SK-N-SH (cell line): ENCODE results near the gene HOXC4. TPM values are rescaled to one million over a fixed set of nuclear protein-coding genes. Genes with fewer than 3 reads are reported as not detected.

Source experiments
- CTCF ChIA-PET: fragments of 300-600, 350-600 bp; formaldehyde crosslinking; extraction: SDS; loops from one replicate; lab custom pipeline; 2021; lab: Yijun Ruan, JAX
- POLR2A ChIA-PET: fragments of 350-600 bp; sonication (Branson Sonifier 250); formaldehyde crosslinking; extraction: SDS; loops from one replicate; lab custom pipeline; 2020; ENCODE audit warnings: antibody characterized with exemption, inconsistent platforms; lab: Yijun Ruan, JAX
- DNase-seq: peaks from one replicate; pipeline ENCODE4 v3.0.0; 2012
- H2AFZ ChIP-seq: fragments of 200-600 bp; sonication (generic); 2 replicates; pipeline ENCODE4 v1.8.1; 2016; ENCODE audit warnings: antibody characterized with exemption, mild to moderate bottlenecking, low read depth
- H3F3A ChIP-seq: fragments of 200-600 bp; sonication (generic); replicated peaks from 2 replicates; pipeline ENCODE3; 2016; ENCODE audit warnings: antibody characterized with exemption, mild to moderate bottlenecking; ENCODE audit not compliant: insufficient read depth
- H3K27ac ChIP-seq, 2 experiments: fragments of 200-500 bp in 1 of 2; fragments of 200-600 bp in 1 of 2; sonication (Bioruptor generic) in 1 of 2; sonication (generic), shearing (Covaris generic) in 1 of 2; 2 replicates each; pipeline versions ENCODE4 v1.5.1 to v1.6.1; 2014 to 2016; ENCODE audit warnings: low read depth in 2 of 2, inconsistent platforms in 1 of 2, low read length in 1 of 2, mild to moderate bottlenecking in 1 of 2, mixed read lengths in 1 of 2
- H3K27me3 ChIP-seq: fragments of 200-600 bp; sonication (generic), shearing (Covaris generic); 2 replicates; pipeline ENCODE4 v1.6.1; 2016; ENCODE audit warnings: mixed run types; ENCODE audit not compliant: insufficient read depth
- H3K36me3 ChIP-seq, 2 experiments: fragments of 200-500 bp in 1 of 2; fragments of 200-600 bp in 1 of 2; sonication (Bioruptor generic) in 1 of 2; sonication (generic) in 1 of 2; replicated peaks in 1 of 2; 2 replicates each; pipeline versions ENCODE3 to v1.5.1; 2014 to 2016; ENCODE audit warnings: low read length in 1 of 2, mild to moderate bottlenecking in 1 of 2; ENCODE audit not compliant: insufficient read depth in 2 of 2, control insufficient read depth in 1 of 2
- H3K4me1 ChIP-seq, 2 experiments: fragments of 200-500 bp in 1 of 2; fragments of 200-600 bp in 1 of 2; sonication (Bioruptor generic) in 1 of 2; sonication (generic), shearing (Covaris generic) in 1 of 2; 2 replicates each; pipeline versions ENCODE4 v1.5.1 to v1.6.1; 2014 to 2016; ENCODE audit warnings: low read depth in 1 of 2, low read length in 1 of 2, mixed run types in 1 of 2; ENCODE audit not compliant: insufficient read depth in 2 of 2, control insufficient read depth in 1 of 2
- H3K4me2 ChIP-seq: fragments of 200-600 bp; sonication (generic), shearing (Covaris generic); 2 replicates; pipeline ENCODE4 v1.6.1; 2017; ENCODE audit warnings: mixed run types
- H3K4me3 ChIP-seq, 2 experiments: fragments of 200-500 bp in 1 of 2; fragments of 200-600 bp in 1 of 2; sonication (Bioruptor generic) in 1 of 2; sonication (generic), shearing (Covaris generic) in 1 of 2; 2 replicates each; pipeline versions ENCODE4 v1.5.1 to v1.8.1; 2014 to 2016; ENCODE audit warnings: low read depth in 2 of 2, inconsistent platforms in 1 of 2, low read length in 1 of 2, mild to moderate bottlenecking in 1 of 2, mixed read lengths in 1 of 2, moderate library complexity in 1 of 2
- H3K79me2 ChIP-seq: fragments of 200-600 bp; sonication (generic); 2 replicates; pipeline ENCODE4 v1.8.1; 2017; ENCODE audit warnings: mild to moderate bottlenecking; ENCODE audit not compliant: insufficient read depth
- H3K9ac ChIP-seq: fragments of 200-600 bp; sonication (generic); 2 replicates; pipeline ENCODE4 v1.6.1; 2017; ENCODE audit warnings: mixed run types
- H3K9me2 ChIP-seq: fragments of 200-600 bp; sonication (generic); 2 replicates; pipeline ENCODE4 v1.6.1; 2017; ENCODE audit warnings: mixed run types
- H3K9me3 ChIP-seq: fragments of 200-600 bp; sonication (generic); 2 replicates; pipeline ENCODE4 v1.6.1; 2017; ENCODE audit warnings: mixed run types, mild to moderate bottlenecking, moderate library complexity
- H4K20me1 ChIP-seq: fragments of 200-600 bp; sonication (generic); 2 replicates; pipeline ENCODE4 v1.6.1; 2017; ENCODE audit warnings: mild to moderate bottlenecking, mixed run types; ENCODE audit not compliant: insufficient read depth
- CHD2 ChIP-seq: fragments of 150-350 bp; IDR thresholded peaks from 2 replicates; pipeline ENCODE4 v1.6.1; 2018; ENCODE audit warnings: low read length; ENCODE audit not compliant: partially characterized antibody
- EZH2phosphoT487 ChIP-seq: fragments of 200-600 bp; sonication (generic); IDR thresholded peaks from 2 replicates; pipeline ENCODE4 v1.6.1; 2017; ENCODE audit warnings: low read depth, mixed run types, mild to moderate bottlenecking, antibody characterized with exemption, moderate library complexity, borderline replicate concordance
- FOSL2 ChIP-seq: IDR thresholded peaks from 2 replicates; pipeline ENCODE4 v1.4.0; 2012; ENCODE audit warnings: low read depth, mild to moderate bottlenecking, moderate library complexity, borderline replicate concordance
- FOXM1 ChIP-seq: IDR thresholded peaks from 2 replicates; pipeline ENCODE4 v1.4.0; 2012; ENCODE audit warnings: low read depth, mild to moderate bottlenecking
- GATA2 ChIP-seq: sonication (generic); formaldehyde crosslinking; IDR thresholded peaks from 2 replicates; pipeline ENCODE4 v1.5.0; 2020; ENCODE audit warnings: mild to moderate bottlenecking, missing genetic modification reagents
- JUND ChIP-seq: IDR thresholded peaks from 2 replicates; pipeline ENCODE4 v1.4.0; 2012
- MXI1 ChIP-seq: IDR thresholded peaks from 2 replicates; pipeline ENCODE4 v1.6.1; 2012; ENCODE audit warnings: mild to moderate bottlenecking, low read depth, low read length, improper control_type of control experiment
- NFIC ChIP-seq: IDR thresholded peaks from 2 replicates; pipeline ENCODE4 v1.4.0; 2012; ENCODE audit warnings: borderline replicate concordance
- POLR2AphosphoS5 ChIP-seq: IDR thresholded peaks from 2 replicates; pipeline ENCODE4 v1.6.1; 2012; ENCODE audit warnings: low read depth, low read length
- RAD21 ChIP-seq: IDR thresholded peaks from 2 replicates; pipeline ENCODE4 v1.6.1; 2012; ENCODE audit warnings: mild to moderate bottlenecking, low read length
- RCOR1 ChIP-seq: fragments of 150-350 bp; IDR thresholded peaks from 2 replicates; pipeline ENCODE4 v1.6.1; 2017; ENCODE audit warnings: antibody characterized with exemption, low read length
- RFX5 ChIP-seq: IDR thresholded peaks from 2 replicates; pipeline ENCODE4 v1.6.1; 2012; ENCODE audit warnings: mild to moderate bottlenecking, improper control_type of control experiment, low read length
- RXRA ChIP-seq: IDR thresholded peaks from 2 replicates; pipeline ENCODE4 v1.4.0; 2012; ENCODE audit warnings: low read depth, mild to moderate bottlenecking, borderline replicate concordance
- SMC3 ChIP-seq: IDR thresholded peaks from 2 replicates; pipeline ENCODE4 v1.6.1; 2012; ENCODE audit warnings: low read depth, low read length, improper control_type of control experiment
- TAF1 ChIP-seq: IDR thresholded peaks from 2 replicates; pipeline ENCODE4 v1.6.1; 2012; ENCODE audit warnings: low read depth, mild to moderate bottlenecking, low read length, moderate library complexity, borderline replicate concordance
- WGBS: methylation state at CpG from one replicate; pipeline ENCODE4 v1.1.6; 2017; ENCODE audit warnings: low lambda C conversion rate; 5-methylcytosine and 5-hydroxymethylcytosine counted together
- polyA plus RNA-seq, 3 experiments: library from polyadenylated mRNA; depleted of rRNA; stranded (reverse); fragments of >200 nt; gene quantifications; 2 replicates each; pipeline ENCODE4 v1.2.3, GENCODE V29; 2012
- TF ChIP-seq, protein P1 (sequence below): IDR thresholded peaks from 2 replicates; pipeline ENCODE4 v1.4.0; 2012; ENCODE audit warnings: low read depth, borderline replicate concordance
- TF ChIP-seq, protein P2 (sequence below): IDR thresholded peaks from 2 replicates; pipeline ENCODE4 v1.4.0; 2012; ENCODE audit warnings: low read depth, borderline replicate concordance
- TF ChIP-seq, protein P3 (sequence below): IDR thresholded peaks from 2 replicates; pipeline ENCODE4; 2012

The HOXC4 gene
- polyA plus RNA-seq, 1 of the 3 experiments (the other 2 are of a cell fraction), result 3.7 TPM

DNA sequence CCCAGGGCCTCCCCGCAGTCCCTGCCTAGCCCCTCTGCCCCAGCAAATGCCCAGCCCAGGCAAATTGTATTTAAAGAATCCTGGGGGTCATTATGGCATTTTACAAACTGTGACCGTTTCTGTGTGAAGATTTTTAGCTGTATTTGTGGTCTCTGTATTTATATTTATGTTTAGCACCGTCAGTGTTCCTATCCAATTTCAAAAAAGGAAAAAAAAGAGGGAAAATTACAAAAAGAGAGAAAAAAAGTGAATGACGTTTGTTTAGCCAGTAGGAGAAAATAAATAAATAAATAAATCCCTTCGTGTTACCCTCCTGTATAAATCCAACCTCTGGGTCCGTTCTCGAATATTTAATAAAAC lies 23.2 kb upstream of the HOXC4 start:
- no peak overlapping the region for H3K9ac ChIP-seq
- no peak overlapping the region for H3K27ac ChIP-seq
- H3F3A ChIP-seq, result peaks cover 4% of the 10 kb centered on the region
- H3K9me2 ChIP-seq, result no peaks in the 10 kb centered on the region
- peaks cover 0 to 30% of the 10 kb centered on the region in 2 experiments; a peak in 1 of 4 replicates for H3K4me1 ChIP-seq
- no peak overlapping the region for H3K4me2 ChIP-seq
- no peak for DNase-seq
- no peaks in the 10 kb centered on the region for H4K20me1 ChIP-seq
- H3K36me3 ChIP-seq, result no peaks in the 10 kb centered on the region
- WGBS, result 90% methylated on average over 6 of the region's 7 CpGs
- H2AFZ ChIP-seq, result no peak overlapping the region
- H3K4me3 ChIP-seq, result no peak overlapping the region
- H3K79me2 ChIP-seq, result no peaks in the 10 kb centered on the region
- POLR2A ChIA-PET, result no interaction called here
- H3K9me3 ChIP-seq, result no peaks in the 10 kb centered on the region
- no peaks in the 10 kb centered on the region for H3K27me3 ChIP-seq
- CTCF ChIA-PET, result interaction anchor here (1.5 to 23.2 kb wide), 7 partner anchors 24 to 184 kb away, joined by 4 to 548 read pairs (median 56); partner anchors contain the start of genes HOXC10, HOXC4, HOXC8 and SMUG1
- TF ChIP-seq MXI1, result no peak
- no peak for TF ChIP-seq GATA2 (CRISPR knock-in tag)
- TF ChIP-seq RXRA, result no peak
- TF ChIP-seq SMC3, result no peak

DNA sequence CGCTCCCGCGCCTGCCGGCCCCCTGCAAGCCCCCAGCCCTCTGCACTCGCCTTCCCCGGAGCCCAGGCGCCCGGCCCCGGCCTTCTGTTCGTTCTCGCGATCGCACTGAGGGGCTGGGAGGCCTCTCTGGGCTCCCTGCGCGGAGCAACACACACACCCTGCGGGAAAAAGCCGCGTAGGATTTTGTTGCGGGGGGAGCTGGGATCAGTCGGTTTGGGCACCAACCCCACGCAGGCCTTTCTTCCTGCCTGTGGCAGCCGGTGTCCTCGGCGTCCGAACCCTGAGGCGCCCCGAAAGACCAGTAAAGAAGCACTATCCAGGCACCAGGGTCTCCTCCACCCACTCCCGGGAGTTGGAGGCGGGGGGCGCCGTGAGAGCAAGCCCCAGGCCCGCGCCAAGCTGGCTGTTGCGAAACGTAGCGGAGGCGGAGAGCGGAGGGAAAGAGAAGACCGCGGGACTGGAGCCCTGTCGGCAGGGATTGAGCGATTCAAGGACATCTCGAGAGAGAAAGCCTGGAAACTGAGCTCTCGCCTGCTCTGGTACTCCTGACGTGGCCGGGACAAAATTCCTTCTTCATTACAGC lies 22.7 kb upstream of the HOXC4 start:
- H3K27me3 ChIP-seq, result no peaks in the 10 kb centered on the region
- CTCF ChIA-PET, result interaction anchor here (1.5 to 23.2 kb wide), 7 partner anchors 8 to 184 kb away, joined by 4 to 548 read pairs (median 56); partner anchors contain the start of genes HOXC4, HOXC8 and SMUG1

DNA sequence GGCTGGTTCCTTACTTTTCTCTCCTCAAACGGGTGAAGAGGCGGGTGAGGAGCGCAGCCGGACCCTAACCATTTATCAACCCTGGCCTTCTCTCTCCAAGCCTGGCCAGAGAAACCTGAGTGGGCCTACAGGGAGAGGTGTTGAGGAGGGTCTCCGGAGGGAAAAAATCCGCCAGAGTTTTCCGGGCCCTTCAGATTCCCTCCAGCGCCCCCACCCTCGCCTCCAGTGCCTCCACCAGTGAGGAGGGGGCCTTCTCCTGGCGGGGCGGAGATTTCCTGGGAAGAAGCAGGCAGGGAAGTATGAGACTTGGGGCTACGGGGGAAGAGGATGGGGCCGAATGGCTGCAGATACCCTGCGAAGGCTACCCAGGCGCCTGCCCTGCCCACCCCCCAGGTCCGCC lies 22.2 kb upstream of the HOXC4 start:
- WGBS, result 96% methylated on average over 11 of the region's 16 CpGs
- Histone ChIP-seq H2AFZ (no peak overlapping the region), H3K4me2 (no peak overlapping the region), H3K36me3 (no peaks in the 10 kb centered on the region), H3K4me1 (peaks cover 0 to 33% of the 10 kb centered on the region in 2 experiments; a peak in 1 of 4 replicates), H4K20me1 (no peaks in the 10 kb centered on the region), H3K4me3 (no peak overlapping the region), H3K27ac (no peak overlapping the region), H3K9me3 (no peaks in the 10 kb centered on the region), H3K27me3 (no peaks in the 10 kb centered on the region), H3F3A (peaks cover 6% of the 10 kb centered on the region), H3K9me2 (no peaks in the 10 kb centered on the region), H3K79me2 (no peaks in the 10 kb centered on the region), H3K9ac (no peak overlapping the region)
- ChIA-PET CTCF (interaction anchor here (1.0 to 23.2 kb wide), 11 partner anchors 9 to 183 kb away, joined by 4 to 548 read pairs (median 42); partner anchors contain the start of genes HOXC10, HOXC4, HOXC8 and SMUG1), POLR2A (interaction anchor here (2.2 kb wide), 1 partner anchor 22 kb away, joined by 18 read pairs; the partner anchor contains the start of gene HOXC4)
- no peak for DNase-seq
- TF ChIP-seq CHD2, result no peak
- no peak for TF ChIP-seq JUND
- no peak for TF ChIP-seq RAD21
- TF ChIP-seq RFX5, result no peak
- TF ChIP-seq, protein P1, sequence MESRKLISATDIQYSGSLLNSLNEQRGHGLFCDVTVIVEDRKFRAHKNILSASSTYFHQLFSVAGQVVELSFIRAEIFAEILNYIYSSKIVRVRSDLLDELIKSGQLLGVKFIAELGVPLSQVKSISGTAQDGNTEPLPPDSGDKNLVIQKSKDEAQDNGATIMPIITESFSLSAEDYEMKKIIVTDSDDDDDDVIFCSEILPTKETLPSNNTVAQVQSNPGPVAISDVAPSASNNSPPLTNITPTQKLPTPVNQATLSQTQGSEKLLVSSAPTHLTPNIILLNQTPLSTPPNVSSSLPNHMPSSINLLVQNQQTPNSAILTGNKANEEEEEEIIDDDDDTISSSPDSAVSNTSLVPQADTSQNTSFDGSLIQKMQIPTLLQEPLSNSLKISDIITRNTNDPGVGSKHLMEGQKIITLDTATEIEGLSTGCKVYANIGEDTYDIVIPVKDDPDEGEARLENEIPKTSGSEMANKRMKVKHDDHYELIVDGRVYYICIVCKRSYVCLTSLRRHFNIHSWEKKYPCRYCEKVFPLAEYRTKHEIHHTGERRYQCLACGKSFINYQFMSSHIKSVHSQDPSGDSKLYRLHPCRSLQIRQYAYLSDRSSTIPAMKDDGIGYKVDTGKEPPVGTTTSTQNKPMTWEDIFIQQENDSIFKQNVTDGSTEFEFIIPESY, result no peak
- no peak for TF ChIP-seq NFIC
- TF ChIP-seq RCOR1, result no peak
- TF ChIP-seq, protein P2, sequence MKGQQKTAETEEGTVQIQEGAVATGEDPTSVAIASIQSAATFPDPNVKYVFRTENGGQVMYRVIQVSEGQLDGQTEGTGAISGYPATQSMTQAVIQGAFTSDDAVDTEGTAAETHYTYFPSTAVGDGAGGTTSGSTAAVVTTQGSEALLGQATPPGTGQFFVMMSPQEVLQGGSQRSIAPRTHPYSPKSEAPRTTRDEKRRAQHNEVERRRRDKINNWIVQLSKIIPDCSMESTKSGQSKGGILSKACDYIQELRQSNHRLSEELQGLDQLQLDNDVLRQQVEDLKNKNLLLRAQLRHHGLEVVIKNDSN, result no peak
- no peak for TF ChIP-seq MXI1
- TF ChIP-seq FOSL2, result no peak
- no peak for TF ChIP-seq TAF1

More for the DNA sequence above, 22.7 kb upstream of the HOXC4 start:
- WGBS, result 96% methylated on average over 44 of the region's 46 CpGs
- H4K20me1 ChIP-seq, result no peaks in the 10 kb centered on the region
- no peak overlapping the region for H2AFZ ChIP-seq
- no peak overlapping the region for H3K4me3 ChIP-seq
- H3K36me3 ChIP-seq, result no peaks in the 10 kb centered on the region
- no peaks in the 10 kb centered on the region for H3K9me2 ChIP-seq
- H3K27ac ChIP-seq, result no peak overlapping the region
- H3F3A ChIP-seq, result peaks cover 4% of the 10 kb centered on the region
- H3K4me1 ChIP-seq, result peaks cover 0 to 31% of the 10 kb centered on the region in 2 experiments; a peak in 1 of 4 replicates
- TF ChIP-seq NFIC (no peak), FOXM1 (no peak), FOSL2 (no peak), CHD2 (no peak), EZH2phosphoT487 (no peak), POLR2AphosphoS5 (no peak)
- TF ChIP-seq, protein P3, sequence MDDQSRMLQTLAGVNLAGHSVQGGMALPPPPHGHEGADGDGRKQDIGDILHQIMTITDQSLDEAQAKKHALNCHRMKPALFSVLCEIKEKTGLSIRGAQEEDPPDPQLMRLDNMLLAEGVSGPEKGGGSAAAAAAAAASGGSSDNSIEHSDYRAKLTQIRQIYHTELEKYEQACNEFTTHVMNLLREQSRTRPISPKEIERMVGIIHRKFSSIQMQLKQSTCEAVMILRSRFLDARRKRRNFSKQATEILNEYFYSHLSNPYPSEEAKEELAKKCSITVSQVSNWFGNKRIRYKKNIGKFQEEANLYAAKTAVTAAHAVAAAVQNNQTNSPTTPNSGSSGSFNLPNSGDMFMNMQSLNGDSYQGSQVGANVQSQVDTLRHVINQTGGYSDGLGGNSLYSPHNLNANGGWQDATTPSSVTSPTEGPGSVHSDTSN, result no peak
- DNase-seq, result no peak
- no peaks in the 10 kb centered on the region for H3K79me2 ChIP-seq
- no peaks in the 10 kb centered on the region for H3K9me3 ChIP-seq
- H3K4me2 ChIP-seq, result no peak overlapping the region
- H3K9ac ChIP-seq, result no peak overlapping the region
- POLR2A ChIA-PET, result no interaction called here
